ENCODE data around the gene COL18A1.

DNA sequence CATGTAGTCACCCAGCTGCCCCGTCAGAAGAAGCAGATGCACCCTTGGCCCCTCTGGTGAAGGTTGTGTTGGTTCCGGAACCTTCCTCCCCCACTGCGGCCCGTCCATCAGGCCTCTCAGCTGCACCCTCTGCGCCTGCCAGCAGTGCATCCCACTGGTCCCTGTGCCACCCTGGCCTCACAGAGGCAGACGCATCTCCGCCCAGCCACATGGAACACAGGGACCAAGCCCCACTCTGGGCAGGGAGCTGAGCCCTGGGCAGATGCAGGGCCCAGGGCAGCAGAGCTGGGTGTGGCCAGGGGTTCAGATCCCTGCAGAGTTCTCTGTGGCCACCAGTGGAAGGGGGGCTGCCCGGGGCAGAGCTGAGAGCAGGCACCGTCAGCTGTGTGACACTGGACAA lies 86.7 kb downstream of the COL18A1 start:
- TF ChIP-seq, protein P1, sequence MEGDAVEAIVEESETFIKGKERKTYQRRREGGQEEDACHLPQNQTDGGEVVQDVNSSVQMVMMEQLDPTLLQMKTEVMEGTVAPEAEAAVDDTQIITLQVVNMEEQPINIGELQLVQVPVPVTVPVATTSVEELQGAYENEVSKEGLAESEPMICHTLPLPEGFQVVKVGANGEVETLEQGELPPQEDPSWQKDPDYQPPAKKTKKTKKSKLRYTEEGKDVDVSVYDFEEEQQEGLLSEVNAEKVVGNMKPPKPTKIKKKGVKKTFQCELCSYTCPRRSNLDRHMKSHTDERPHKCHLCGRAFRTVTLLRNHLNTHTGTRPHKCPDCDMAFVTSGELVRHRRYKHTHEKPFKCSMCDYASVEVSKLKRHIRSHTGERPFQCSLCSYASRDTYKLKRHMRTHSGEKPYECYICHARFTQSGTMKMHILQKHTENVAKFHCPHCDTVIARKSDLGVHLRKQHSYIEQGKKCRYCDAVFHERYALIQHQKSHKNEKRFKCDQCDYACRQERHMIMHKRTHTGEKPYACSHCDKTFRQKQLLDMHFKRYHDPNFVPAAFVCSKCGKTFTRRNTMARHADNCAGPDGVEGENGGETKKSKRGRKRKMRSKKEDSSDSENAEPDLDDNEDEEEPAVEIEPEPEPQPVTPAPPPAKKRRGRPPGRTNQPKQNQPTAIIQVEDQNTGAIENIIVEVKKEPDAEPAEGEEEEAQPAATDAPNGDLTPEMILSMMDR (IDR thresholded peaks at IDR 0.05 in 4 of 5, conservative IDR thresholded peaks at IDR 0.05 in 1 of 5): no peak
- TF ChIP-seq POLR2A (IDR thresholded peaks at IDR 0.05): no peak
